ENCODE results near the gene TALDO1. TPM values are rescaled to one million over a fixed set of nuclear protein-coding genes. Genes with fewer than 3 reads are reported as not detected.

The TALDO1 gene
- total RNA-seq, 2 donors from 2014 or later: 124 to 285 TPM

GRCh38 chr11:704228-704674 lies 43.0 kb upstream of the TALDO1 start:
- Histone ChIP-seq H3K27me3 (replicated peaks; ENCODE audit: insufficient read depth) (no peaks in the 10 kb centered on the region), H3K36me3 (no peaks in the 10 kb centered on the region), H3K4me3 (peak overlapping the region in 1 of 2 donors; percentile 75), H3K9me3 (no peaks in the 10 kb centered on the region), H3K4me1 (replicated peaks) (peaks cover 33% of the 10 kb centered on the region), H3K27ac (peak overlapping the region; percentile 88 to 91)
- intact Hi-C loops (cut with DNase I): no loop called here
- TF ChIP-seq POLR2A (IDR thresholded peaks at IDR 0.05) (no peak), POLR2AphosphoS5 (IDR thresholded peaks at IDR 0.05) (no peak), CTCF (IDR thresholded peaks at IDR 0.05) (no peak)
- WGBS: 92% methylated on average over 18 of the region's 18 CpGs
- DNase-seq (ENCODE audit: low spot score): no peak

- peaks cover 36% of the 10 kb centered on the region for H3K4me1 ChIP-seq (replicated peaks)
- H3K9me3 ChIP-seq: no peaks in the 10 kb centered on the region
These were observed 42.3 kb upstream of the TALDO1 start for GRCh38 chr11:704781-705645.

GRCh38 chr11:705646-706438 lies 41.4 kb upstream of the TALDO1 start, which contains the start of gene EPS8L2:
Gene EPS8L2, plus strand, starts transcription at chr11:706231. Its CDS starts 3,177 bp downstream, at chr11:709408.
- peak within 1 kb of the TSS; percentile 88 to 91 for H3K27ac ChIP-seq
- intact Hi-C loops (cut with DNase I): no loop called here
- H3K27me3 ChIP-seq (replicated peaks; ENCODE audit: insufficient read depth): no peaks in the 10 kb centered on the region
- no peaks in the 10 kb centered on the region for H3K9me3 ChIP-seq
- H3K36me3 ChIP-seq: no peaks in the 10 kb centered on the region
- TF ChIP-seq CTCF (IDR thresholded peaks at IDR 0.05) (no peak), POLR2AphosphoS5 (IDR thresholded peaks at IDR 0.05) (no peak), POLR2A (IDR thresholded peaks at IDR 0.05) (peak; percentile 55)
- peak within 1 kb of the TSS; percentile 59 to 75 for H3K4me3 ChIP-seq
- peaks cover 36% of the 10 kb centered on the region for H3K4me1 ChIP-seq (replicated peaks)
- 6% methylated on average over 57 of the region's 90 CpGs for WGBS
- DNase-seq (ENCODE audit: low spot score): peak; percentile 76

More at GRCh38 chr11:704781-705645, 42.3 kb upstream of the TALDO1 start:
- Histone ChIP-seq H3K36me3 (no peaks in the 10 kb centered on the region), H3K4me3 (peak overlapping the region; percentile 59 to 75), H3K27ac (peak overlapping the region; percentile 88 to 91), H3K27me3 (replicated peaks; ENCODE audit: insufficient read depth) (no peaks in the 10 kb centered on the region)
- TF ChIP-seq POLR2AphosphoS5 (IDR thresholded peaks at IDR 0.05) (peak; percentile 65), POLR2A (IDR thresholded peaks at IDR 0.05) (peak; percentile 65), CTCF (IDR thresholded peaks at IDR 0.05) (no peak)
- intact Hi-C loops (cut with DNase I): no loop called here
- WGBS: 44% methylated on average over 27 of the region's 27 CpGs
- peak; percentile 82 for DNase-seq (ENCODE audit: low spot score)

- no peaks in the 10 kb centered on the region for H3K27me3 ChIP-seq (replicated peaks; ENCODE audit: insufficient read depth)
These were observed 40.8 kb upstream of the TALDO1 start for GRCh38 chr11:706439-706956.

More at GRCh38 chr11:706439-706956, 40.8 kb upstream of the TALDO1 start:
- H3K9me3 ChIP-seq: no peaks in the 10 kb centered on the region
- intact Hi-C loops (cut with DNase I): no loop called here
- WGBS: 4% methylated on average over 20 of the region's 22 CpGs
- H3K36me3 ChIP-seq: no peaks in the 10 kb centered on the region
- H3K27ac ChIP-seq: peak overlapping the region; percentile 88 to 91
- H3K4me1 ChIP-seq (replicated peaks): peaks cover 36% of the 10 kb centered on the region
- TF ChIP-seq POLR2A (IDR thresholded peaks at IDR 0.05) (no peak), POLR2AphosphoS5 (IDR thresholded peaks at IDR 0.05) (no peak), CTCF (IDR thresholded peaks at IDR 0.05) (no peak)
- peak overlapping the region; percentile 59 to 75 for H3K4me3 ChIP-seq
- DNase-seq (ENCODE audit: low spot score): peak; percentile 30

Data from prostate gland (tissue), 2 donors.